ENCODE results near the gene CPXM2. TPM values are rescaled to one million over a fixed set of nuclear protein-coding genes. Genes with fewer than 3 reads are reported as not detected.
"Not testable (repeated sequence)": the region's sequence is repeated elsewhere in the genome, so short reads cannot be mapped to it uniquely, and the experiment has no call there.

CPXM2 gene
- polyA plus RNA-seq, 1 of the 3 experiments (the other 2 are of a cell fraction), result not detected

GRCh38 chr10:123736917-123737316 is 154.7 kb downstream of the CPXM2 start:
- H3K36me3 ChIP-seq (replicated peaks in 1 of 2; ENCODE audit: control insufficient read depth in 1 of 2, insufficient read depth in 2 of 2, low read length in 1 of 2); DNase-seq; CTCF ChIA-PET; H3K27me3 ChIP-seq (ENCODE audit: insufficient read depth); H4K20me1 ChIP-seq (ENCODE audit: insufficient read depth); H3K4me1 ChIP-seq (ENCODE audit: control insufficient read depth in 1 of 2, insufficient read depth in 2 of 2, low read depth in 1 of 2, low read length in 1 of 2); H3K9me2 ChIP-seq; H3F3A ChIP-seq (replicated peaks; ENCODE audit: insufficient read depth); H3K79me2 ChIP-seq (ENCODE audit: insufficient read depth); POLR2A ChIA-PET; H2AFZ ChIP-seq (ENCODE audit: low read depth); H3K4me2 ChIP-seq; H3K9me3 ChIP-seq; H3K9ac ChIP-seq; H3K27ac ChIP-seq (ENCODE audit: low read depth in 2 of 2, low read length in 1 of 2); H3K4me3 ChIP-seq (ENCODE audit: low read depth in 2 of 2, low read length in 1 of 2): not testable (repeated sequence)
- 35% methylated on average over 4 of the region's 4 CpGs for WGBS (ENCODE audit: low lambda C conversion rate)

GRCh38 chr10:123729523-123729922 is 162.1 kb downstream of the CPXM2 start:
- TF ChIP-seq ELF1 (IDR thresholded peaks at IDR 0.05) (no peak), SMC3 (IDR thresholded peaks at IDR 0.05; ENCODE audit: low read depth, low read length) (no peak), SIN3A (IDR thresholded peaks at IDR 0.05; ENCODE audit: borderline replicate concordance, low read depth, low read length) (no peak), NRF1 (IDR thresholded peaks at IDR 0.05; ENCODE audit: low read depth, low read length) (no peak), YY1 (IDR thresholded peaks at IDR 0.05; ENCODE audit: low read depth) (no peak), ZBTB33 (IDR thresholded peaks at IDR 0.05; ENCODE audit: borderline replicate concordance, low read depth) (no peak)
- Histone ChIP-seq H3K9me2 (no peaks in the 10 kb centered on the region), H3K27me3 (ENCODE audit: insufficient read depth) (no peaks in the 10 kb centered on the region), H3K9ac (no peak overlapping the region), H2AFZ (ENCODE audit: low read depth) (no peak overlapping the region), H3K36me3 (replicated peaks in 1 of 2; ENCODE audit: control insufficient read depth in 1 of 2, insufficient read depth in 2 of 2, low read length in 1 of 2) (no peaks in the 10 kb centered on the region), H3K4me3 (ENCODE audit: low read depth in 2 of 2, low read length in 1 of 2) (no peak overlapping the region), H3F3A (replicated peaks; ENCODE audit: insufficient read depth) (no peaks in the 10 kb centered on the region), H3K9me3 (no peaks in the 10 kb centered on the region), H3K4me1 (ENCODE audit: control insufficient read depth in 1 of 2, insufficient read depth in 2 of 2, low read depth in 1 of 2, low read length in 1 of 2) (no peaks in the 10 kb centered on the region), H3K4me2 (no peak overlapping the region), H3K27ac (ENCODE audit: low read depth in 2 of 2, low read length in 1 of 2) (no peak overlapping the region), H3K79me2 (ENCODE audit: insufficient read depth) (no peaks in the 10 kb centered on the region), H4K20me1 (ENCODE audit: insufficient read depth) (no peaks in the 10 kb centered on the region)
- POLR2A ChIA-PET, result no interaction called here
- no peak for DNase-seq
- CTCF ChIA-PET, result no interaction called here
- WGBS (ENCODE audit: low lambda C conversion rate), result 37% methylated on average over 6 of the region's 6 CpGs

GRCh38 chr10:123726836-123727235 is 164.8 kb downstream of the CPXM2 start:
- Histone ChIP-seq H3K27ac (ENCODE audit: low read depth in 2 of 2, low read length in 1 of 2) (no peak overlapping the region), H3K4me3 (ENCODE audit: low read depth in 2 of 2, low read length in 1 of 2) (no peak overlapping the region), H3F3A (replicated peaks; ENCODE audit: insufficient read depth) (no peaks in the 10 kb centered on the region), H3K79me2 (ENCODE audit: insufficient read depth) (no peaks in the 10 kb centered on the region), H3K9me3 (no peaks in the 10 kb centered on the region), H3K4me1 (ENCODE audit: control insufficient read depth in 1 of 2, insufficient read depth in 2 of 2, low read depth in 1 of 2, low read length in 1 of 2) (no peaks in the 10 kb centered on the region), H2AFZ (ENCODE audit: low read depth) (no peak overlapping the region), H3K27me3 (ENCODE audit: insufficient read depth) (no peaks in the 10 kb centered on the region), H3K9ac (no peak overlapping the region), H4K20me1 (ENCODE audit: insufficient read depth) (no peaks in the 10 kb centered on the region), H3K4me2 (no peak overlapping the region), H3K36me3 (replicated peaks in 1 of 2; ENCODE audit: control insufficient read depth in 1 of 2, insufficient read depth in 2 of 2, low read length in 1 of 2) (no peaks in the 10 kb centered on the region), H3K9me2 (no peaks in the 10 kb centered on the region)
- 31% methylated on average over 1 of the region's 2 CpGs for whole genome bisulfite sequencing (ENCODE audit: low lambda C conversion rate)
- ChIA-PET POLR2A (no interaction called here), CTCF (no interaction called here)
- TF ChIP-seq USF2 (IDR thresholded peaks at IDR 0.05; ENCODE audit: borderline replicate concordance, low read depth, low read length), result no peak
- TF ChIP-seq USF1 (IDR thresholded peaks at IDR 0.05; ENCODE audit: borderline replicate concordance, low read depth), result no peak
- TF ChIP-seq NFIC (IDR thresholded peaks at IDR 0.05; ENCODE audit: borderline replicate concordance), result no peak
- no peak for TF ChIP-seq EZH2phosphoT487 (IDR thresholded peaks at IDR 0.05; ENCODE audit: borderline replicate concordance, low read depth)
- TF ChIP-seq TAF1 (IDR thresholded peaks at IDR 0.05; ENCODE audit: borderline replicate concordance, low read depth, low read length), result no peak
- no peak for TF ChIP-seq FOXJ3 (CRISPR knock-in tag; IDR thresholded peaks at IDR 0.05)
- TF ChIP-seq TCF12 (IDR thresholded peaks at IDR 0.05), result no peak
- TF ChIP-seq GATA2 (CRISPR knock-in tag; IDR thresholded peaks at IDR 0.05), result no peak
- no peak for TF ChIP-seq MEF2A (IDR thresholded peaks at IDR 0.05; ENCODE audit: borderline replicate concordance, low read depth)
- TF ChIP-seq CTCF (IDR thresholded peaks at IDR 0.05), result no peak
- no peak for DNase-seq

Data from SK-N-SH (cell line).